ENCODE data around the gene RNF208. TPM values are rescaled to one million over a fixed set of nuclear protein-coding genes. Genes with fewer than 3 reads are reported as not detected.

The RNF208 gene
- total and polyA plus RNA-seq, 2 donors (not counting 1 experiment from before 2014, with no cell fraction given), result 1.1 to 1.4 TPM

DNA sequence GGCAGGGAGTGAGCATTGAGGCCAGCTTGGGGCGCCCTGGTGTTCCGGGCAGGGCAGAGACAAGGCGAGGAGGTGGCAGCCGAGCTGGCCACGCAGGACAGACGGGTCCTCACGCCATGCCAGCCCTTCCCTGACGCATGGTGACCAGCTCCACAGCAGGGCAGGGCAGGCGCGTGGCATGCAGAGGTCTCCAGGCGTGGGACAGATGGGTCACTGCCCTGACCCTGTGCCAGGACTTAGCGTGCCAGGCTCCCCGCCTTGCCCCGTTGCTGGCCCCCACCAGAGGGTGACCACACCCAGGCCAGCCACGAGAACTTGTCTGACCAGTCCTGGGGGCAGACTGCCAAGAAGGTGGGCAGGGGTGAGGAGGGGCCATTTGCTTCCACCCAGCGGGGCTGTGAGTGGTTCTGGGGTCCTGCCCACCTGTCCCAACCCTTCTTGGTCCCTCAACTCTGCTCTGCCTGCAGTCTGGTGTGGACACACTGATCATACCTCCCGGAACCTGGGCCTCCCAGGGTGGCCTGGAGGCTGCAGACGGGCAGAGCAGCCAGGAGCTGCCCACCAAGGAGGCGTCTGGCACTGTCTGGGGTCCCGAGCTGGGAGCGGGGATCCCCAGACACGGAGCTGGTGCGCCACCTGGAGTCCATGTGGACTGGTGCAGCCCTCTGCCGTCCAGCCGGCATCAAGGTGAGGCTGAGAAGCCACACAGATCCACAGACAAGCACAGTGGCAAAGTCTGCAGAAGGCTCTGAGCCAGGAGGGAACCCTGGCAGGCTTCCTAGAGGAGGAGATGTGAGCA is 5.2 kb upstream of the RNF208 start, which contains the start of gene RNF224:
Gene RNF224 (plus strand): TSS at position 449 of the 799 bp plus-strand sequence. CDS start 834 bp downstream, outside the sequence.
- Histone ChIP-seq H4K20me1 (ENCODE audit: control insufficient read depth, insufficient read depth, low read length, poor library complexity, severe bottlenecking) (no peaks in the 10 kb centered on the region), H3K4me3 (ENCODE audit: control extremely low read depth in 1 of 5, extremely low read depth in 1 of 5, insufficient read depth in 1 of 5, low read depth in 2 of 5, low read length in 4 of 5) (no peak within 1 kb of the TSS), H3K9me3 (ENCODE audit: control extremely low read depth in 1 of 3, control insufficient read depth in 2 of 3, insufficient read depth in 1 of 3, low read length in 2 of 3) (no peaks in the 10 kb centered on the region), H3K79me2 (ENCODE audit: control insufficient read depth, insufficient read depth, low read length) (no peaks in the 10 kb centered on the region), H3K36me3 (replicated peaks in 1 of 2; ENCODE audit: control extremely low read depth in 1 of 2, control insufficient read depth in 1 of 2, extremely low read depth in 1 of 2, insufficient read depth in 2 of 2, low read length in 1 of 2) (no peaks in the 10 kb centered on the region), H3K4me1 (ENCODE audit: control insufficient read depth in 2 of 2, insufficient read depth in 2 of 2, low read length in 2 of 2) (peaks cover 13 to 28% of the 10 kb centered on the region in 2 donors), H3K4me2 (replicated peaks; ENCODE audit: low read depth, low read length, poor library complexity, severe bottlenecking) (peak within 1 kb of the TSS; percentile 16), H3K27me3 (replicated peaks in 1 of 4; ENCODE audit: control extremely low read depth in 1 of 4, control insufficient read depth in 3 of 4, insufficient read depth in 4 of 4, low read length in 3 of 4) (peaks cover 0 to 35% (median 2%) of the 10 kb centered on the region in 4 experiments), H3K9ac (ENCODE audit: low read length) (no peak within 1 kb of the TSS), H3K27ac (ENCODE audit: low read length in 2 of 2) (no peak within 1 kb of the TSS), H2AFZ (ENCODE audit: insufficient read depth, low read depth, low read length, poor library complexity, severe bottlenecking) (peak within 1 kb of the TSS; percentile 40)
- peaks cover 14% of the 10 kb centered on the region for H3K4me1 Mint-ChIP-seq
- intact Hi-C loops (cut with micrococcal nuclease), result loop anchor here (1.0 kb wide), 2 partner anchors 39 to 109 kb away; partner anchors contain the start of genes ANAPC2 and SSNA1
- H3K27me3 Mint-ChIP-seq, result peaks cover 4% of the 10 kb centered on the region
- no peak within 1 kb of the TSS for H3K27ac Mint-ChIP-seq
- H3K9me3 Mint-ChIP-seq (ENCODE audit: insufficient read depth), result no peaks in the 10 kb centered on the region
- WGBS (ENCODE audit: insufficient coverage), result 47% methylated on average over 24 of the region's 25 CpGs
- CTCF ChIA-PET, result interaction anchor here (0.5 to 7.0 kb wide), 24 partner anchors 11 to 440 kb away, joined by 3 to 76 read pairs (median 5); partner anchors contain the start of genes ANAPC2, DPP7, MAN1B1 and NPDC1
- POLR2A ChIA-PET, result interaction anchor here (0.7 to 1.0 kb wide), 3 partner anchors 14 to 181 kb away, joined by 3 to 5 read pairs (median 3); partner anchors contain the start of genes SAPCD2 and TUBB4B
- peak; percentile 89 for DNase-seq
- no peak within 1 kb of the TSS for H3K4me3 Mint-ChIP-seq
- TF ChIP-seq EZH2 (IDR thresholded peaks at IDR 0.05; ENCODE audit: borderline replicate concordance, insufficient read depth, low read depth, low read length, poor library complexity, severe bottlenecking), result no peak
- TF ChIP-seq, protein P1, sequence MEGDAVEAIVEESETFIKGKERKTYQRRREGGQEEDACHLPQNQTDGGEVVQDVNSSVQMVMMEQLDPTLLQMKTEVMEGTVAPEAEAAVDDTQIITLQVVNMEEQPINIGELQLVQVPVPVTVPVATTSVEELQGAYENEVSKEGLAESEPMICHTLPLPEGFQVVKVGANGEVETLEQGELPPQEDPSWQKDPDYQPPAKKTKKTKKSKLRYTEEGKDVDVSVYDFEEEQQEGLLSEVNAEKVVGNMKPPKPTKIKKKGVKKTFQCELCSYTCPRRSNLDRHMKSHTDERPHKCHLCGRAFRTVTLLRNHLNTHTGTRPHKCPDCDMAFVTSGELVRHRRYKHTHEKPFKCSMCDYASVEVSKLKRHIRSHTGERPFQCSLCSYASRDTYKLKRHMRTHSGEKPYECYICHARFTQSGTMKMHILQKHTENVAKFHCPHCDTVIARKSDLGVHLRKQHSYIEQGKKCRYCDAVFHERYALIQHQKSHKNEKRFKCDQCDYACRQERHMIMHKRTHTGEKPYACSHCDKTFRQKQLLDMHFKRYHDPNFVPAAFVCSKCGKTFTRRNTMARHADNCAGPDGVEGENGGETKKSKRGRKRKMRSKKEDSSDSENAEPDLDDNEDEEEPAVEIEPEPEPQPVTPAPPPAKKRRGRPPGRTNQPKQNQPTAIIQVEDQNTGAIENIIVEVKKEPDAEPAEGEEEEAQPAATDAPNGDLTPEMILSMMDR (IDR thresholded peaks at IDR 0.05), result peak; percentile 82
- ATAC-seq (ENCODE audit: low read depth), result peak; percentile 32

Measured in B cell (primary cell).